GM12878 (cell line): Measurements from ENCODE around the gene PET117. TPM values are rescaled to one million over a fixed set of nuclear protein-coding genes. Genes with fewer than 3 reads are reported as not detected.

ENCODE experiments used
- ATAC-seq: fragments of 200-7000 bp; cut with Tn5 transposase; 3 replicates; pipeline ENCODE4 v1.9.1; 2020; ENCODE audit warnings: mild to moderate bottlenecking, moderate library complexity
- BruUV-seq: library from RNA; stranded (reverse); fragments of 400-500 nt; replicated peaks from 2 replicates; lab custom pipeline; 2021; lab: Mats Ljungman, UMichigan
- CTCF ChIA-PET: fragments of 300-600 bp; sonication (Branson Sonifier 250); formaldehyde crosslinking; extraction: SDS; loops from one replicate; lab custom pipeline; 2021; ENCODE audit warnings: inconsistent platforms; lab: Yijun Ruan, JAX
- POLR2A ChIA-PET: fragments of 350-600 bp; formaldehyde crosslinking; extraction: SDS; loops from one replicate; lab custom pipeline; 2021; ENCODE audit warnings: inconsistent platforms; lab: Charles Lee
- RAD21 ChIA-PET: fragments of 300-600 bp; sonication (Branson Sonifier 250); formaldehyde crosslinking; loops from one replicate; lab custom pipeline; 2023; ENCODE audit warnings: antibody characterized with exemption; ENCODE audit not compliant: unreplicated experiment; lab: Charles Lee
- SMC1A ChIA-PET: fragments of 300-600 bp; sonication (Branson Sonifier 250); formaldehyde crosslinking; loops from one replicate; lab custom pipeline; 2023; ENCODE audit not compliant: unreplicated experiment, uncharacterized antibody; lab: Charles Lee
- DNase-seq: peaks from one replicate; pipeline ENCODE4 v3.0.0-alpha.2; 2011; ENCODE audit warnings: low read depth, low spot score
- FAIRE-seq: peaks from 3 replicates; lab custom pipeline; 2011; peaks lifted over from hg19 to GRCh38; lab: Jason Lieb, UNC
- H2AFZ ChIP-seq: 2 replicates; pipeline ENCODE4 v1.6.0; 2011; ENCODE audit warnings: low read depth, low read length, control low read depth; ENCODE audit not compliant: control insufficient read depth
- H3K27ac ChIP-seq: 2 replicates; pipeline ENCODE4 v1.5.1; 2011; ENCODE audit warnings: control low read depth; ENCODE audit not compliant: control insufficient read depth, insufficient read depth
- H3K27me3 ChIP-seq, 2 experiments: replicated peaks in 1 of 2; 2 replicates each; pipeline versions ENCODE4 v1.6.0 to v1.6.1; 2011; ENCODE audit warnings: low read length in 1 of 2; ENCODE audit not compliant: control insufficient read depth in 2 of 2, insufficient read depth in 2 of 2
- H3K36me3 ChIP-seq, 2 experiments: 2 replicates each; pipeline ENCODE4 v1.5.1; 2011; ENCODE audit warnings: low read length in 1 of 2; ENCODE audit not compliant: control insufficient read depth in 2 of 2, insufficient read depth in 2 of 2
- H3K4me1 ChIP-seq: 2 replicates; pipeline ENCODE4 v1.6.1; 2011; ENCODE audit warnings: mild to moderate bottlenecking, low read length, moderate library complexity, mixed read lengths; ENCODE audit not compliant: control insufficient read depth, insufficient read depth
- H3K4me2 ChIP-seq: 2 replicates; pipeline ENCODE4 v1.6.0; 2011; ENCODE audit warnings: control low read depth; ENCODE audit not compliant: control insufficient read depth, insufficient read depth
- H3K4me3 ChIP-seq: fragments of 200-600 bp; sonication (generic); 2 replicates; pipeline ENCODE4 v1.5.1; 2016
- H3K79me2 ChIP-seq: 2 replicates; pipeline ENCODE4 v1.6.0; 2011; ENCODE audit warnings: low read length; ENCODE audit not compliant: control insufficient read depth, insufficient read depth
- H3K9ac ChIP-seq: 2 replicates; pipeline ENCODE4 v1.8.0; 2011; ENCODE audit warnings: low read length, control low read depth, mixed read lengths; ENCODE audit not compliant: control insufficient read depth, insufficient read depth
- H3K9me3 ChIP-seq: replicated peaks from 3 replicates; pipeline ENCODE4 v1.5.1; 2011; ENCODE audit warnings: mild to moderate bottlenecking, low read length; ENCODE audit not compliant: control insufficient read depth, insufficient read depth
- H4K20me1 ChIP-seq: 2 replicates; pipeline ENCODE4 v1.6.0; 2011; ENCODE audit not compliant: control insufficient read depth, insufficient read depth
- ETV6 ChIP-seq, 2 experiments: fragments of 450-650 bp in 1 of 2; IDR thresholded peaks in 1 of 2; conservative IDR thresholded peaks in 1 of 2; 2 replicates each; pipeline ENCODE4 v1.6.1; 2014; ENCODE audit warnings: antibody characterized with exemption in 1 of 2, borderline replicate concordance in 1 of 2, low read depth in 1 of 2, mild to moderate bottlenecking in 1 of 2, moderate library complexity in 1 of 2
- SKIL ChIP-seq: fragments of 450-650 bp; IDR thresholded peaks from 2 replicates; pipeline ENCODE4 v1.6.1; 2017; ENCODE audit warnings: mild to moderate bottlenecking, low read depth, inconsistent platforms; ENCODE audit not compliant: poor library complexity, severe bottlenecking
- TBL1XR1 ChIP-seq: IDR thresholded peaks from 2 replicates; pipeline ENCODE4 v1.6.1; 2012; ENCODE audit warnings: low read depth, low read length, improper control_type of control experiment
- WGBS: methylation state at CpG from one replicate; pipeline ENCODE4 v1.1.6; 2016; ENCODE audit warnings: low lambda C conversion rate; ENCODE audit not compliant: insufficient replicate concordance, insufficient coverage; ENCODE audit errors: missing lambda C conversion rate; 5-methylcytosine and 5-hydroxymethylcytosine counted together
- in situ Hi-C: fragments of 300-500 bp; cut with MboI; formaldehyde crosslinking; loops from 9 replicates; pipeline ENCODE4 v1.14.3; 2018; ENCODE audit warnings: mixed read lengths
- intact Hi-C: fragments of 100-400 bp; cut with micrococcal nuclease; formaldehyde crosslinking; loops from one replicate; pipeline ENCODE4 v1.14.2; 2022; ENCODE audit not compliant: unreplicated experiment
- polyA plus RNA-seq, 11 experiments: library from polyadenylated mRNA; depleted of rRNA in 4 of 11; unstranded in 6 of 11; stranded (reverse) in 5 of 11; fragments of >200 nt; fragmentation: Nextera tagmentation in 4 of 11; fragmentation: Illumina TruSeq in 1 of 11; extraction: Ambion mirVana in 4 of 11; extraction: Trizol in 1 of 11; gene quantifications; 1 replicate in 1 of 11; 2 replicates in 10 of 11; pipeline versions ENCODE4 v1.2.1 to v1.2.3, GENCODE V29; 2011 to 2016; ENCODE audit warnings: inconsistent platforms in 2 of 11, missing spikeins in 2 of 11, low read depth in 1 of 11
- total RNA-seq, 4 experiments: library from RNA; depleted of rRNA in 3 of 4; stranded (reverse); fragments of >200 nt in 3 of 4; fragmentation: Illumina TruSeq in 1 of 4; extraction: Trizol in 1 of 4; gene quantifications; 2 replicates each; pipeline versions ENCODE4 v1.2.1 to v1.2.3, GENCODE V29; 2013 to 2021
- TF ChIP-seq, protein P1 (sequence below): IDR thresholded peaks from 2 replicates; pipeline ENCODE4 v1.6.1; 2011; ENCODE audit warnings: borderline replicate concordance, low read depth, mild to moderate bottlenecking, moderate library complexity, mixed read lengths, low read length; ENCODE audit not compliant: insufficient read depth; ENCODE audit errors: extremely low read length
- TF ChIP-seq, protein P2 (sequence below): fragments of 450-650 bp; IDR thresholded peaks from 2 replicates; pipeline ENCODE4 v1.6.1; 2017; ENCODE audit warnings: mild to moderate bottlenecking, moderate library complexity
- TF ChIP-seq, protein P3 (sequence below): fragments of 450-650 bp; formaldehyde crosslinking; IDR thresholded peaks from 2 replicates; pipeline ENCODE4 v1.4.0; 2020; ENCODE audit warnings: mild to moderate bottlenecking, moderate library complexity

PET117 gene
- total and polyA plus RNA-seq, 10 of the 15 experiments (the other 5 are each of a cell fraction or from before 2014, with no cell fraction given) = 6.0 to 20.6 (median 11.8) TPM

DNA sequence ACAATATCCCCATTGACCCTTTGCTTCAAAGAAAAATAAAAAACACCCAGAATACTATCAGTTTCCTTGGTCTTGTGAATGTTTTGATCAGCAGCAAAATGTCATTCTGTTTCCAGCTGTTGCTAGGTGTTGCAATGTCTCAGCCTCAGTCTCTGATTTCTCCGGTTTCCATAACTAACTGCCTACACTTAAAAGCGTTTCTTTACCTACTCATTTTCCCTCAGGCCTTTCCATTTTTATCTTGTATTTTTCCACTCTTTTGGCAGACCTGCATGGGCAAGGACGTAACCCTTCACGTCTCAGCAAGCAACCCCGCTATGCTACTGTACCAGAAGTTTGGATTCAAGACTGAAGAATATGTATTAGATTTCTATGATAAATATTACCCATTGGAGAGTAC, 49.4 kb downstream of the PET117 start:
- no peaks in the 10 kb centered on the region for H3K27me3 ChIP-seq
- H3K36me3 ChIP-seq = peaks cover 2 to 5% of the 10 kb centered on the region in 2 experiments; a peak in 3 of 4 replicates
- WGBS = 86% methylated on average over 5 of the region's 5 CpGs
- TSS peak; percentile 46 for BruUV-seq
- in situ Hi-C loops = no loop called here
- H3K9ac ChIP-seq = no peak overlapping the region
- ChIA-PET RAD21 (no interaction called here), POLR2A (interaction anchor here (0.5 kb wide), 1 partner anchor 1569 kb away, joined by 8 read pairs; no protein-coding TSS in a partner anchor), SMC1A (no interaction called here), CTCF (no interaction called here)
- no peak overlapping the region for H3K4me2 ChIP-seq
- FAIRE-seq (no peak), ATAC-seq (no peak), DNase-seq (no peak)
- H3K4me3 ChIP-seq = no peak overlapping the region
- no peak overlapping the region for H3K27ac ChIP-seq
- H4K20me1 ChIP-seq = no peaks in the 10 kb centered on the region
- intact Hi-C loops = no loop called here
- H3K79me2 ChIP-seq = no peaks in the 10 kb centered on the region
- no peaks in the 10 kb centered on the region for H3K9me3 ChIP-seq
- H2AFZ ChIP-seq = no peak overlapping the region
- H3K4me1 ChIP-seq = no peaks in the 10 kb centered on the region
- TF ChIP-seq TBL1XR1 (no peak), SKIL (no peak), ETV6 (conservative IDR thresholded peaks at IDR 0.05 in 1 of 2, IDR thresholded peaks at IDR 0.05 in 1 of 2; ENCODE audit: borderline replicate concordance in 1 of 2, low read depth in 1 of 2) (no peak)
- TF ChIP-seq, protein P1, sequence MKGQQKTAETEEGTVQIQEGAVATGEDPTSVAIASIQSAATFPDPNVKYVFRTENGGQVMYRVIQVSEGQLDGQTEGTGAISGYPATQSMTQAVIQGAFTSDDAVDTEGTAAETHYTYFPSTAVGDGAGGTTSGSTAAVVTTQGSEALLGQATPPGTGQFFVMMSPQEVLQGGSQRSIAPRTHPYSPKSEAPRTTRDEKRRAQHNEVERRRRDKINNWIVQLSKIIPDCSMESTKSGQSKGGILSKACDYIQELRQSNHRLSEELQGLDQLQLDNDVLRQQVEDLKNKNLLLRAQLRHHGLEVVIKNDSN = no peak
- TF ChIP-seq, protein P2, sequence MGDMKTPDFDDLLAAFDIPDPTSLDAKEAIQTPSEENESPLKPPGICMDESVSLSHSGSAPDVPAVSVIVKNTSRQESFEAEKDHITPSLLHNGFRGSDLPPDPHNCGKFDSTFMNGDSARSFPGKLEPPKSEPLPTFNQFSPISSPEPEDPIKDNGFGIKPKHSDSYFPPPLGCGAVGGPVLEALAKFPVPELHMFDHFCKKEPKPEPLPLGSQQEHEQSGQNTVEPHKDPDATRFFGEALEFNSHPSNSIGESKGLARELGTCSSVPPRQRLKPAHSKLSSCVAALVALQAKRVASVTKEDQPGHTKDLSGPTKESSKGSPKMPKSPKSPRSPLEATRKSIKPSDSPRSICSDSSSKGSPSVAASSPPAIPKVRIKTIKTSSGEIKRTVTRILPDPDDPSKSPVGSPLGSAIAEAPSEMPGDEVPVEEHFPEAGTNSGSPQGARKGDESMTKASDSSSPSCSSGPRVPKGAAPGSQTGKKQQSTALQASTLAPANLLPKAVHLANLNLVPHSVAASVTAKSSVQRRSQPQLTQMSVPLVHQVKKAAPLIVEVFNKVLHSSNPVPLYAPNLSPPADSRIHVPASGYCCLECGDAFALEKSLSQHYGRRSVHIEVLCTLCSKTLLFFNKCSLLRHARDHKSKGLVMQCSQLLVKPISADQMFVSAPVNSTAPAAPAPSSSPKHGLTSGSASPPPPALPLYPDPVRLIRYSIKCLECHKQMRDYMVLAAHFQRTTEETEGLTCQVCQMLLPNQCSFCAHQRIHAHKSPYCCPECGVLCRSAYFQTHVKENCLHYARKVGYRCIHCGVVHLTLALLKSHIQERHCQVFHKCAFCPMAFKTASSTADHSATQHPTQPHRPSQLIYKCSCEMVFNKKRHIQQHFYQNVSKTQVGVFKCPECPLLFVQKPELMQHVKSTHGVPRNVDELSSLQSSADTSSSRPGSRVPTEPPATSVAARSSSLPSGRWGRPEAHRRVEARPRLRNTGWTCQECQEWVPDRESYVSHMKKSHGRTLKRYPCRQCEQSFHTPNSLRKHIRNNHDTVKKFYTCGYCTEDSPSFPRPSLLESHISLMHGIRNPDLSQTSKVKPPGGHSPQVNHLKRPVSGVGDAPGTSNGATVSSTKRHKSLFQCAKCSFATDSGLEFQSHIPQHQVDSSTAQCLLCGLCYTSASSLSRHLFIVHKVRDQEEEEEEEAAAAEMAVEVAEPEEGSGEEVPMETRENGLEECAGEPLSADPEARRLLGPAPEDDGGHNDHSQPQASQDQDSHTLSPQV = no peak
- TF ChIP-seq, protein P3, sequence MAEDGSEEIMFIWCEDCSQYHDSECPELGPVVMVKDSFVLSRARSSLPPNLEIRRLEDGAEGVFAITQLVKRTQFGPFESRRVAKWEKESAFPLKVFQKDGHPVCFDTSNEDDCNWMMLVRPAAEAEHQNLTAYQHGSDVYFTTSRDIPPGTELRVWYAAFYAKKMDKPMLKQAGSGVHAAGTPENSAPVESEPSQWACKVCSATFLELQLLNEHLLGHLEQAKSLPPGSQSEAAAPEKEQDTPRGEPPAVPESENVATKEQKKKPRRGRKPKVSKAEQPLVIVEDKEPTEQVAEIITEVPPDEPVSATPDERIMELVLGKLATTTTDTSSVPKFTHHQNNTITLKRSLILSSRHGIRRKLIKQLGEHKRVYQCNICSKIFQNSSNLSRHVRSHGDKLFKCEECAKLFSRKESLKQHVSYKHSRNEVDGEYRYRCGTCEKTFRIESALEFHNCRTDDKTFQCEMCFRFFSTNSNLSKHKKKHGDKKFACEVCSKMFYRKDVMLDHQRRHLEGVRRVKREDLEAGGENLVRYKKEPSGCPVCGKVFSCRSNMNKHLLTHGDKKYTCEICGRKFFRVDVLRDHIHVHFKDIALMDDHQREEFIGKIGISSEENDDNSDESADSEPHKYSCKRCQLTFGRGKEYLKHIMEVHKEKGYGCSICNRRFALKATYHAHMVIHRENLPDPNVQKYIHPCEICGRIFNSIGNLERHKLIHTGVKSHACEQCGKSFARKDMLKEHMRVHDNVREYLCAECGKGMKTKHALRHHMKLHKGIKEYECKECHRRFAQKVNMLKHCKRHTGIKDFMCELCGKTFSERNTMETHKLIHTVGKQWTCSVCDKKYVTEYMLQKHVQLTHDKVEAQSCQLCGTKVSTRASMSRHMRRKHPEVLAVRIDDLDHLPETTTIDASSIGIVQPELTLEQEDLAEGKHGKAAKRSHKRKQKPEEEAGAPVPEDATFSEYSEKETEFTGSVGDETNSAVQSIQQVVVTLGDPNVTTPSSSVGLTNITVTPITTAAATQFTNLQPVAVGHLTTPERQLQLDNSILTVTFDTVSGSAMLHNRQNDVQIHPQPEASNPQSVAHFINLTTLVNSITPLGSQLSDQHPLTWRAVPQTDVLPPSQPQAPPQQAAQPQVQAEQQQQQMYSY (CRISPR knock-in tag) = no peak
